ENCODE data around the gene SPNS2.

The SPNS2 gene

GRCh38 chr17:4465786-4466185 lies 32.9 kb upstream of the SPNS2 start:
- FAIRE-seq (no peak), DNase-seq (ENCODE audit: insufficient read length, low spot score) (no peak)
- TF ChIP-seq CTCF (IDR thresholded peaks at IDR 0.05; ENCODE audit: insufficient read depth, missing control alignments): no peak

DNA sequence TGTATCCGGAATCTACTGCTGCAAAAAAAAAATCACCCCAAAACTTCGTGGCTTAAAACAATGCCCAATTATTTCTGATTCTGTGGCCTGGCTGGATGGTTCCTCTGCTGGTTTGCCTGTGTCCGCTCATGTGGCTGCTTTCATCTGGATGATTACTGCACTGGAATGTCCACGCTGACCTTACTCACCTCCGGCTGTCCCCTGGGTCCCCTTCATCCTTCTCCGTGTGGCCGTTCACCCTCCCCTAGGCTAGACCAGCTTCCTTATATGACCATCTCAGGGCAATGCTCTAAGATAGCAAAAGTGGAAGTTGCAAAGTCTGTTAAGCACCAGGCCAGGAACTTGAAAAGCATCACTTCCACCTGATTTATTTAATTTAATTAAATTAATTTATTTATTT lies 31.4 kb upstream of the SPNS2 start:
- FAIRE-seq (no peak), DNase-seq (ENCODE audit: insufficient read length, low spot score) (no peak)
- TF ChIP-seq CTCF (IDR thresholded peaks at IDR 0.05; ENCODE audit: insufficient read depth, missing control alignments): no peak

DNA sequence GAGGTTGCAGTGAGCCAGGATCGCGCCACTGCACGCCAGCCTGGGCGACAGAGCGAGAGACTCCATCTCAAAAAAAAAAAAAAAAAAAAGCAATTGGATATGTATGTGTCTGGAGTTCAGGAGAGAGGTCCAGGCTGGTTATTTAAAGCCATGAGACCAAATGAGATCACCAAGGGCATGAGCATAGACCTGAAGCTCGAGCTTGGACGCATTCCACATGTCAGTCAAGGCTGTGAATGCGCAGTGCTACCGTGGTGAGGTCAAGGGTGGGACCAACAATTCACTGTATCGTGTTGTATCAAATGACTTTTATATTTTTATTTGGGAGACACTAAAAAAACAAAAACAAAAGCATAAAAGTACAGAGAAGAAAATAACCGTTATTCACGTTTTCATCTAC lies 29.1 kb upstream of the SPNS2 start:
- no peak for DNase-seq (ENCODE audit: insufficient read length, low spot score)

DNA sequence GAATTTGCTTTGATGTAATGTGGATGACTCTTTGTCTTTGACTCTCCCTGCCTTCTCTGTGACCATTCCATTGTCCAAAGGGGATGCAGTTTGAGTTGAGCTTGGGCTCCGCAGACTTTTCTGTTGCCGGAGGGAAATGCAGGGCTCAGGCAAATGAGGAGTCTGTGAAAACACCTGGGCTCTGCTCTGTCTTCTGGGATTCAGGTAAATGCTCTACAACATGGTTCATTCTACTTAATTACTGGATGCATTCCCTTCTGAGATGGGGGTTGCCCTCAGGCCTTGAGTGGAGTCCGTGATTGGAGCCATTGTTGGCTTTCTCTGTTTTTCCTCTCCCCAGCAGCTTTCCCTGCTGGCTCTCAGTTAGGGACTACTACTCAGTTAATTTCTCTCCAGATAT lies 26.4 kb upstream of the SPNS2 start:
- no peak for TF ChIP-seq CTCF (IDR thresholded peaks at IDR 0.05; ENCODE audit: insufficient read depth, missing control alignments)
- DNase-seq (ENCODE audit: insufficient read length, low spot score) (no peak), FAIRE-seq (no peak)

More for the DNA sequence above, 29.1 kb upstream of the SPNS2 start:
- TF ChIP-seq CTCF (IDR thresholded peaks at IDR 0.05; ENCODE audit: insufficient read depth, missing control alignments): no peak
- FAIRE-seq: no peak

DNA sequence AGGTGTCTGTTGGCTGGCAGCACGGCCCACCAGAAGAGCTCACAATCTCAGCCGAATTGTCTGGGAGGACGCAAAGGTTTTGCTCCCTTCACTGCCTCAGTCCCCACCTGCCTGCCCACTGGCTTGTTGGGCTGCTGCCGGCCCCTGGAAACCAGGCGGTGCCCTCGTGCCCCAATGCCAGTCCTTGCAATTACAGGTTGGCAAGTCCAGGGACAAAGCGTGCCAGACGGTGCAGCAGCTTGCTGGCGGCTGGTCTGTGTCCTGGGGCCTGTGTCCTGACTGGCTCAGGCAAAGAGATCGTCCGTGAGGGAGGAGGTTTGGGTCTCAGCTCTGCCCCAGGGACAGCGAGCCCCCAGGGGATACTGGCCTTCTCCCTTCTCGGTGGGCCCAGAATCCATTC lies 24.6 kb upstream of the SPNS2 start:
- no peak for DNase-seq (ENCODE audit: insufficient read length, low spot score)
- no peak for FAIRE-seq
- TF ChIP-seq CTCF (IDR thresholded peaks at IDR 0.05; ENCODE audit: insufficient read depth, missing control alignments): no peak

- FAIRE-seq (no peak), DNase-seq (ENCODE audit: insufficient read length, low spot score) (no peak)
- TF ChIP-seq CTCF (IDR thresholded peaks at IDR 0.05; ENCODE audit: insufficient read depth, missing control alignments): no peak
Measured at GRCh38 chr17:4475001-4475400, 23.7 kb upstream of the SPNS2 start.

DNA sequence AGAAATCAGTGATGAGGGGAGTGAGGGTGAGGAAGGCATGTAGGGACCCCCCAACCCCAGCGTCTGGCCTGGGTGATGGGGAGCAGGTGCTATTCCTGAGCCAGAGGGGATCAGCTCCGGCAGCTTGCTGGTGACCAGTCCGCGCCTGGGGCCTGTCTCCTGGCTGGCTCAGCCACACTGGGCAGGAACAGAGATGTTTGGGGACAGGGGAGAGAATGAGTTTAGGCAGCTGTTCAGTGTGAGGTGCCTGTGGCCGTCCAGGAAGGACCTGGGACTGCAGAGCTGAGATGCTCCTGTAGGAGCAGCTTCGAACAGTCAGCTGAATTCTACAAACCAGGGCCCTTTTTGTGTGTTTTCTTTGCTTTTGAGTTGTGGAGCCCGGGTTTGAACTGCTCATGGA lies 23.2 kb upstream of the SPNS2 start:
- TF ChIP-seq CTCF (IDR thresholded peaks at IDR 0.05; ENCODE audit: insufficient read depth, missing control alignments): no peak
- DNase-seq (ENCODE audit: insufficient read length, low spot score) (no peak), FAIRE-seq (no peak)

Measured in D721Med (cell line).